SH-SY5Y (cell line): ENCODE results near the gene TCEA3.

Source experiments
- GATA2 ChIP-seq: IDR thresholded peaks from 2 replicates; pipeline ENCODE4 v1.6.1; 2011; ENCODE audit warnings: mild to moderate bottlenecking, low read depth, low read length
- GATA3 ChIP-seq: IDR thresholded peaks from 2 replicates; pipeline ENCODE4 v1.6.1; 2011; ENCODE audit warnings: low read depth, mild to moderate bottlenecking, low read length, moderate library complexity

TCEA3 gene

DNA sequence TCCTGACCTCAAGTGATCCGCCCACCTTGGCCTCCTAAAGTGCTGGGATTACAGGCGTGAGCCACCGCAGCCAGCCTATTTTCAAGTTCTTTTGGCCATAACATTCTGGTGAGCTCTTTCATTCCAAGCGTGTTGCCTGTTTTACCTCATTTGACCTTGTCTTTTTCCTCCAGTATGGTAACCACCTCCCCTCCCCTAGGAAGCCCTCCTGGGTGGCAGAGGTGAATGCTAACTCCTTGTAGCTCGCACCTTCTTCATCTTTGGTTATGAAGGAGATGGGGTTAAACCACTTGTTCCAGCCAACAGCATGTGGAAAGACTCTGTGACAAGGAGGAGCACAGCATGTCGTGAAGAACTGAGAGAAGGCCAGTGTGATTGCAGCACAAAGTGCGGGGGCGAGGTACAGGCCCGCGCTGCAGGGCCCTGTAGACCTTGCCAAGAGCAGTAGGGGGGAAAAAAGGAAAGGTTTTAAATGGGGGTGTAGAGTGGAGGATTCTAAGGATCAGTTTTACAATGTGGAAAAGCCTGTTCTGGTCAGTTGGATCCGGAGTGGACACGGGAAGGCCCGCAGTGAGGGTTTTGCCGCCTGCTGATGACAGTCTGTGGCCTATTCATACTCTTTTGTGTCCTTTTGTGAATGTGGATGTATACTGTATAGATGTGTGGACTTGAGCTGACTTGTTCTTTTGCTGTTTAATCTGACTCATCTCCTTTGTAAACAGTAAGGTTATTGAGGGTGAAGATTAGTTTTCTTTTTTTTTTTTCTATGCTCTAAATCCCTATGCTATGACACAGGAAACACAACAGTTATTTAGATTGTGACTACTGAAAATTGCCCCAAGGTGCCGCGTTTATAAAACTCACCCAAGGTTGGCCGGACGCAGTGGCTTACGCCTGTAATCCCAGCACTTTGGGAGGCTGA is 47.4 kb downstream of the TCEA3 start:
- TF ChIP-seq GATA3 (no peak), GATA2 (no peak)

GRCh38 chr1:23371987-23372880 is 52.3 kb downstream of the TCEA3 start:
- TF ChIP-seq GATA3 (no peak), GATA2 (no peak)

- TF ChIP-seq GATA3 (no peak), GATA2 (no peak)
These were observed 53.6 kb downstream of the TCEA3 start for GRCh38 chr1:23370709-23371584.

GRCh38 chr1:23370330-23370708 is 54.2 kb downstream of the TCEA3 start:
- TF ChIP-seq GATA2 (no peak), GATA3 (no peak)

GRCh38 chr1:23369335-23370013 is 55.1 kb downstream of the TCEA3 start, which contains the start of gene ZNF436:
Gene ZNF436, minus strand, starts transcription at chr1:23369836. Its CDS starts 1,831 bp downstream, at chr1:23368005.
- TF ChIP-seq GATA3 (no peak), GATA2 (no peak)

GRCh38 chr1:23368562-23369334 is 55.8 kb downstream of the TCEA3 start:
- TF ChIP-seq GATA3 (no peak), GATA2 (no peak)

GRCh38 chr1:23367791-23368561 is 56.6 kb downstream of the TCEA3 start:
- TF ChIP-seq GATA2 (no peak), GATA3 (no peak)

DNA sequence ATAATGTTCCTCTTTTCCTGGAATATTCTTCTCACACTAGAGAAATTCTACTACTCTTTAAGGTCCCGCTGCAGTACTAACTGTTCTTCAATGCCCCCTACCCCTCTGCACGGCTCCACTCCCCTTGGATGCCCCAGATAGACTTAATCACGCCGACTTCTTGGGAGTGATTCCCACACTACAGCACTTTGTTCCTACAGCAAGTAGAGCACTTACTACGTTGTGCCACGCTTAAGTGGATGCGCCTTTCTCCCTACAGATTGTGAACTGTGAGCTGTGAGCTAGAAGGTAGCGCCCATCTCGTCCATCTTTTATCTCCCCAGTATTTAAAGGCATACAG is 57.1 kb downstream of the TCEA3 start:
- TF ChIP-seq GATA3 (no peak), GATA2 (no peak)

- no peak for TF ChIP-seq GATA2
- no peak for TF ChIP-seq GATA3
These were observed 58.0 kb downstream of the TCEA3 start for GRCh38 chr1:23366598-23366997.

- TF ChIP-seq GATA3 (no peak), GATA2 (no peak)
These were observed 58.4 kb downstream of the TCEA3 start for GRCh38 chr1:23366146-23366545.

GRCh38 chr1:23362218-23362713 is 62.3 kb downstream of the TCEA3 start:
- TF ChIP-seq GATA3 (no peak), GATA2 (no peak)
